Upper lobe of right lung (tissue), 1 donor: ENCODE results near the gene IL24. TPM values are rescaled to one million over a fixed set of nuclear protein-coding genes. Genes with fewer than 3 reads are reported as not detected.

Source experiments
- ATAC-seq: fragments of 200-7000 bp; cut with Tn5 transposase; one replicate; pipeline ENCODE4 v1.9.1; 2020; ENCODE audit warnings: mild to moderate bottlenecking, moderate library complexity
- DNase-seq: peaks from one replicate; pipeline ENCODE4 v3.0.0-alpha.2; 2020
- H3K27ac ChIP-seq: fragments of 200-600 bp; one replicate; pipeline ENCODE4 v1.8.0; 2022
- H3K27me3 ChIP-seq: fragments of 200-600 bp; one replicate; pipeline ENCODE4 v1.8.0; 2022; ENCODE audit warnings: mild to moderate bottlenecking
- H3K36me3 ChIP-seq: fragments of 200-600 bp; one replicate; pipeline ENCODE4 v1.8.0; 2022
- H3K4me1 ChIP-seq: fragments of 200-600 bp; one replicate; pipeline ENCODE4 v1.8.0; 2022
- H3K4me3 ChIP-seq: fragments of 200-600 bp; one replicate; pipeline ENCODE4 v1.8.0; 2022; ENCODE audit warnings: mild to moderate bottlenecking
- H3K9me3 ChIP-seq: fragments of 200-600 bp; one replicate; pipeline ENCODE4 v1.8.0; 2022
- intact Hi-C: fragments of 100-400 bp; cut with DNase I; formaldehyde crosslinking; loops from one replicate; pipeline ENCODE4 v1.11.0; 2022
- total RNA-seq: library from RNA; stranded (reverse); fragmentation: NEBNext Ultra II Directional; extraction: Animal tissue kit (Norgen Biotek cat#: 25700); gene quantifications from one replicate; pipeline ENCODE4 v1.2.1, GENCODE V29; 2021
- TF ChIP-seq, protein P1 (sequence below): fragments of 200-600 bp; IDR thresholded peaks from one replicate; pipeline ENCODE4 v1.8.0; 2022; ENCODE audit warnings: antibody characterized with exemption
- donor health status: DM: no; HTN: yes; CAD: no; lungs with severe emphysema.

IL24 gene
- total RNA-seq, 1 donor from 2014 or later, result not detected

DNA sequence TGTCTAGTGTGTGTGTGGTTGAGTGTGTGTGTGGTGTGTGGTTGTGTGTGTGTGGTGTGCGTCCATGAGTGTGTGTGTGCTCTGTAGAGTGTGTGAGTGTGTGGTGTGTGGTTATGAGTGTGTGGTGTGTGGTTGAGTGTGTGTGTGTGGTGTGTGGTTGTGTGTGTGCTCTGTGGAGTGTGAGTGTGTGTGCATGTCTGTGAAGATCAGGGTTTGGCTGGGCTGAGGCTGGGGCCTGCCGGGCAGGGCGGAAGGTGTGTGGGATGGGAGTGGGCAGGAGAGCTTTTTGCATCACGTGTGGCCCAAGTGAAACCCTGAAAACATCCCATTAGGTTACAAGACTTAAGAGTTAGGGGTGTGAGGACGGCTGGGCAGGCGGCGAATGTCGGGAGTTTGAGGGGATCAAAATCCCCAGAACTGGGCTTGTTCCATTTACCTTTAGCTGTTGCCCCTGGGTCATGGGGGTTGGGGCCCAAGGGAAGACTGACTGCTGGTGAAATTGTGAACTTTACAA lies 27.4 kb downstream of the IL24 start:
- peak overlapping the region; percentile 55 for H3K27ac ChIP-seq
- intact Hi-C loops, result no loop called here
- peaks cover 21% of the 10 kb centered on the region for H3K4me1 ChIP-seq
- TF ChIP-seq, protein P1, sequence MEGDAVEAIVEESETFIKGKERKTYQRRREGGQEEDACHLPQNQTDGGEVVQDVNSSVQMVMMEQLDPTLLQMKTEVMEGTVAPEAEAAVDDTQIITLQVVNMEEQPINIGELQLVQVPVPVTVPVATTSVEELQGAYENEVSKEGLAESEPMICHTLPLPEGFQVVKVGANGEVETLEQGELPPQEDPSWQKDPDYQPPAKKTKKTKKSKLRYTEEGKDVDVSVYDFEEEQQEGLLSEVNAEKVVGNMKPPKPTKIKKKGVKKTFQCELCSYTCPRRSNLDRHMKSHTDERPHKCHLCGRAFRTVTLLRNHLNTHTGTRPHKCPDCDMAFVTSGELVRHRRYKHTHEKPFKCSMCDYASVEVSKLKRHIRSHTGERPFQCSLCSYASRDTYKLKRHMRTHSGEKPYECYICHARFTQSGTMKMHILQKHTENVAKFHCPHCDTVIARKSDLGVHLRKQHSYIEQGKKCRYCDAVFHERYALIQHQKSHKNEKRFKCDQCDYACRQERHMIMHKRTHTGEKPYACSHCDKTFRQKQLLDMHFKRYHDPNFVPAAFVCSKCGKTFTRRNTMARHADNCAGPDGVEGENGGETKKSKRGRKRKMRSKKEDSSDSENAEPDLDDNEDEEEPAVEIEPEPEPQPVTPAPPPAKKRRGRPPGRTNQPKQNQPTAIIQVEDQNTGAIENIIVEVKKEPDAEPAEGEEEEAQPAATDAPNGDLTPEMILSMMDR, result no peak
- H3K36me3 ChIP-seq, result no peaks in the 10 kb centered on the region
- DNase-seq (no peak), ATAC-seq (peak; percentile 1)
- no peaks in the 10 kb centered on the region for H3K27me3 ChIP-seq
- H3K4me3 ChIP-seq, result no peak overlapping the region
- no peaks in the 10 kb centered on the region for H3K9me3 ChIP-seq

GRCh38 chr1:206925106-206925736 lies 28.0 kb downstream of the IL24 start:
- H3K9me3 ChIP-seq, result no peaks in the 10 kb centered on the region
- TF ChIP-seq, protein P1, result no peak
- H3K4me3 ChIP-seq, result no peak overlapping the region
- ATAC-seq (peak; percentile 74), DNase-seq (peak; percentile 82)
- H3K27me3 ChIP-seq, result no peaks in the 10 kb centered on the region
- peaks cover 21% of the 10 kb centered on the region for H3K4me1 ChIP-seq
- H3K27ac ChIP-seq, result peak overlapping the region; percentile 55
- intact Hi-C loops, result no loop called here
- no peaks in the 10 kb centered on the region for H3K36me3 ChIP-seq

DNA sequence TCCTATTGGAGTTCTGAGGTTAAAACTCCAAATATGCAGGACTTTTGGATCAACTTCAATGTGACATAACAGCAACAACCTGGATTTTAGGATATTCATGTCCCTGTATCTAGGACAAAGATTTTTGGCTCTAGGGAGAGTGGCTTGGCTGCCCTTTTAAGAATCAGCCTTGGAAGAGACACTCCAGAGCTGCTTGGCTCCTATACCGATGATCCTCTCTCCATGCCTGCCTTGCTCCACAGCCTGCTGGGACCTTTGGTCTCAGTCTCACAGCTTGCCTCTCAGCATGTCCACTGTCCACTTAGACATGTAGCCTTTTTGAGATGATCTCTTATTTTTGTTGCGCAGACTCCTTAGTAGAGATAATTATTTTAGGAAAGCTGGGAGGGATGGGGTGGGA lies 29.0 kb downstream of the IL24 start:
- DNase-seq (no peak), ATAC-seq (no peak)
- Histone ChIP-seq H3K4me3 (no peak overlapping the region), H3K27ac (no peak overlapping the region), H3K4me1 (peaks cover 21% of the 10 kb centered on the region), H3K27me3 (no peaks in the 10 kb centered on the region), H3K9me3 (no peaks in the 10 kb centered on the region), H3K36me3 (no peaks in the 10 kb centered on the region)
- intact Hi-C loops, result no loop called here
- TF ChIP-seq, protein P1, result no peak

DNA sequence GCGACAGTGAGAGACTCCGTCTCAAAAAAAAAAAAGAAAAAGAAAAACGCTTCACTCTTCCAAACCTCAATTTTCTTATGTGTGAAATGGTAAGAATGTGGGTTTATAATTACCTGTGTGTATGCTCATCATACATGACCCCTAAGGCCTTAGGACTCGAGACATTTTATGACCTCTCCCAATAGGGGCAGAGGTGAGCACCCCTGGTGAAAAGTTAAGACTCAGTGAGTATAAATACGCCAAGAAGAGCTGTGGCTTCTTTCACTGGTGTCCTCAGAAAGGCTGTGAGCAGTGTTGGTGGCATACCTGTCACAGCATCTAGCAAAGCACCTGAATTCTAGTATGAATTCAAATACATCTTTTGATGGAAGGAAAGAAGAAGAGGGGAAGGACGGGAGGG lies 32.3 kb downstream of the IL24 start:
- no peak overlapping the region for H3K4me3 ChIP-seq
- no peaks in the 10 kb centered on the region for H3K27me3 ChIP-seq
- no peak for ATAC-seq
- no peak overlapping the region for H3K27ac ChIP-seq
- intact Hi-C loops, result no loop called here
- TF ChIP-seq, protein P1, result no peak
- no peaks in the 10 kb centered on the region for H3K36me3 ChIP-seq
- peaks cover 6% of the 10 kb centered on the region for H3K4me1 ChIP-seq
- no peaks in the 10 kb centered on the region for H3K9me3 ChIP-seq
- no peak for DNase-seq

DNA sequence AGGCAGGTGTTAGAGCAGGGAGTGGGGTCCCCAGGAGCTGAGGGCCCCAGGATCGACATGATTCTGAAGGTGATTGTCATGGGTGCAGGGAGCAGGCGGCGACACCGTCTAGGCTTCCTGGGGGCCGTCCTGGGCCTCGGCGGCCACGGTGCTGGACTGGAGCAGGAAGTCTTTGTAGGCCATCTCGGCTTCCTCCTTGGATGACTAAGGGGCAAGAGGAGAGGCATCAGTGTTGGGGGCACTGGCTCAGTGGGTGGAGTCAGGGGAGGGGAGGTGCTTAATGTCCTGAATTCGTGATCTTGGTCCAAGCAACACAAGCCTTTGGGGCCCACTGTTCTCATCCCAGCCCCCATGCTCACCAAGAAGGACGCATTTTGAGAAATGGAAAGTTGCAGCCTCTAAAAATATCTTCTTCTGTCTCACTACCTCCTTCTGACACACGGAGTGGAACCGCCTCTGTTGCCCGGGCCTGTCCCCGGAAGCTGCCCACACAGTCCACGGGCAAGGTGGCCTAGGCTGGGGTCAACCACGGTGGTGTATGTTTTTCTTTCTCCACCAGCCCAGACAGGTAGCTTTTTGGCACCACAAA lies 33.1 kb downstream of the IL24 start:
- ATAC-seq (peak; percentile 42), DNase-seq (no peak)
- Histone ChIP-seq H3K27me3 (no peaks in the 10 kb centered on the region), H3K4me1 (no peaks in the 10 kb centered on the region), H3K4me3 (no peak overlapping the region), H3K36me3 (no peaks in the 10 kb centered on the region), H3K27ac (no peak overlapping the region), H3K9me3 (no peaks in the 10 kb centered on the region)
- TF ChIP-seq, protein P1, result no peak
- intact Hi-C loops, result no loop called here
